Esophagus (tissue), 2 donors: Measurements from ENCODE around the gene CHURC1. TPM values are rescaled to one million over a fixed set of nuclear protein-coding genes. Genes with fewer than 3 reads are reported as not detected.

Source experiments
- H3K27ac ChIP-seq, 2 donors: one replicate each; pipeline ENCODE4 v1.5.1; 2013; ENCODE audit warnings: low read depth in 2 of 2, mild to moderate bottlenecking in 2 of 2, inconsistent platforms in 1 of 2, low read length in 1 of 2, moderate library complexity in 1 of 2
- H3K27me3 ChIP-seq, 2 donors: one replicate each; pipeline ENCODE4 v1.6.1; 2013; ENCODE audit warnings: low read length in 2 of 2, control low read depth in 1 of 2, mild to moderate bottlenecking in 1 of 2; ENCODE audit not compliant: insufficient read depth in 2 of 2, control insufficient read depth in 1 of 2
- H3K36me3 ChIP-seq, 2 donors: one replicate each; pipeline ENCODE4 v1.6.1; 2013; ENCODE audit warnings: low read length in 1 of 2; ENCODE audit not compliant: control insufficient read depth in 2 of 2, insufficient read depth in 2 of 2
- H3K4me1 ChIP-seq, 2 donors: one replicate each; pipeline ENCODE4 v1.6.1; 2013; ENCODE audit warnings: low read length in 1 of 2; ENCODE audit not compliant: control insufficient read depth in 2 of 2, insufficient read depth in 2 of 2
- H3K4me3 ChIP-seq, 2 donors: one replicate each; pipeline ENCODE4 v1.5.1; 2013; ENCODE audit warnings: low read length in 2 of 2, mild to moderate bottlenecking in 2 of 2, low read depth in 1 of 2, moderate library complexity in 1 of 2
- H3K9me3 ChIP-seq, 2 donors: one replicate each; pipeline ENCODE4 v1.6.1; 2013; ENCODE audit warnings: mild to moderate bottlenecking in 2 of 2, low read depth in 1 of 2, low read length in 1 of 2, moderate library complexity in 1 of 2; ENCODE audit not compliant: control insufficient read depth in 2 of 2, insufficient read depth in 1 of 2
- WGBS, 2 donors: extraction: QIAGEN DNeasy Blood & Tissue Kit; methylation state at CpG; one replicate each; pipeline ENCODE4 v1.1.7; 2013; 5-methylcytosine and 5-hydroxymethylcytosine counted together
- polyA plus RNA-seq, 2 donors: library from polyadenylated mRNA; stranded (reverse); fragments of 200-250 nt; gene quantifications; one replicate each; pipeline ENCODE4 v1.2.3, GENCODE V29; 2013
- donor health status: healthy with polysubstance abuse.
- donor health status: Bipolar disorder and iron deficiency.

CHURC1 gene
- polyA plus RNA-seq, 2 donors = 30.3 to 31.7 TPM

GRCh38 chr14:64875350-64875749 lies 38.9 kb upstream of the CHURC1 start:
- Histone ChIP-seq H3K4me1 (peaks cover 0 to 10% of the 10 kb centered on the region in 2 donors), H3K27ac (no peak overlapping the region), H3K4me3 (no peak overlapping the region), H3K36me3 (no peaks in the 10 kb centered on the region), H3K27me3 (peaks cover 0 to 12% of the 10 kb centered on the region in 2 donors), H3K9me3 (peaks cover 0 to 4% of the 10 kb centered on the region in 2 donors)
- WGBS, 2 donors = 66 to 68% methylated on average over 4 of the region's 4 CpGs

- peaks cover 0 to 17% of the 10 kb centered on the region in 2 donors for H3K27me3 ChIP-seq
- WGBS, 2 donors = 92% methylated on average over 4 of the region's 4 CpGs
- H3K4me1 ChIP-seq = peaks cover 0 to 12% of the 10 kb centered on the region in 2 donors
- no peaks in the 10 kb centered on the region for H3K9me3 ChIP-seq
- no peaks in the 10 kb centered on the region for H3K36me3 ChIP-seq
- no peak overlapping the region for H3K4me3 ChIP-seq
- H3K27ac ChIP-seq = no peak overlapping the region
Measured at GRCh38 chr14:64877846-64878245, 36.4 kb upstream of the CHURC1 start.

DNA sequence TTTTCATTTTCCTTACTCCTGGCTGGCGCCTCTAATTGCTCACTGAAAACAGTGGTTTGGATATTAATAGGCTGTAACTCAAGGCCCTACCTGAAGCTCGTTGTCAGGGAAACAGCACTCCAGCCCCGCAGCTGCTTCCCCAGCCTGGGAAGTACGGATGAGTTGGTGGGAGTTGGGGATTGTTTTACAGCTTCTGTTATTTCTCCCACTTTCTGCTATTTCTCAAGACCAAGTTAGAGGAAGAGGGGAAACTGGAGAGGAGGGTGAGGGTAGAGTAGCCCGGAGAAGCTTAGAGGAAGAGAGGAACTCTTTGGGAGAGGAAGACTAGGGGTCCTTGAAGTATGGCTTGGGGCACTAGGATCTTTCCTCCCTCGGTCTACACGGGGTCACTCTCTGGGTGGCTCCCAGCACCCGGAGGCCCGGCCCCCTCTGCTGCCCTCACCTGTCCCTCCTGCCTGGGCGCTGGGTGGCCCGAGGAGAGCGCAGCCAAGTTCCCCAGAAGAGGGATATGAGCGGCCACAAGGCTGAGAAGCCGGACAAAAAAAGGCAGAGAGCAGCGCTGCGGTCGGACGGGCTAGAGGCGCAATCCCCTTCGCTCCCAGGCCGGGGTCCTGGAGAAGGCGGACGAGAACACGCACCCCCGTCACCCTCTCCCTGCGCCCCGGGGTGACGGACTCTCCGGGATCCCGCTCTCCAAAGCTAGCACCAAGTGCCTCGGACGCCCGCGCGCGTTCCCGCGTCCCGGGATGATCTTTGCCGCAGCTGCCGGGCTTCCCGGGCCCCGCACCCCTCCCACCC lies 35.2 kb upstream of the CHURC1 start:
- 9 to 13% methylated on average over 30 to 43 of the region's 43 CpGs for WGBS, 2 donors
- Histone ChIP-seq H3K4me3 (peak overlapping the region; percentile 47 to 60), H3K4me1 (peaks cover 0 to 12% of the 10 kb centered on the region in 2 donors), H3K27ac (no peak overlapping the region), H3K36me3 (no peaks in the 10 kb centered on the region), H3K27me3 (peaks cover 0 to 17% of the 10 kb centered on the region in 2 donors), H3K9me3 (no peaks in the 10 kb centered on the region)

DNA sequence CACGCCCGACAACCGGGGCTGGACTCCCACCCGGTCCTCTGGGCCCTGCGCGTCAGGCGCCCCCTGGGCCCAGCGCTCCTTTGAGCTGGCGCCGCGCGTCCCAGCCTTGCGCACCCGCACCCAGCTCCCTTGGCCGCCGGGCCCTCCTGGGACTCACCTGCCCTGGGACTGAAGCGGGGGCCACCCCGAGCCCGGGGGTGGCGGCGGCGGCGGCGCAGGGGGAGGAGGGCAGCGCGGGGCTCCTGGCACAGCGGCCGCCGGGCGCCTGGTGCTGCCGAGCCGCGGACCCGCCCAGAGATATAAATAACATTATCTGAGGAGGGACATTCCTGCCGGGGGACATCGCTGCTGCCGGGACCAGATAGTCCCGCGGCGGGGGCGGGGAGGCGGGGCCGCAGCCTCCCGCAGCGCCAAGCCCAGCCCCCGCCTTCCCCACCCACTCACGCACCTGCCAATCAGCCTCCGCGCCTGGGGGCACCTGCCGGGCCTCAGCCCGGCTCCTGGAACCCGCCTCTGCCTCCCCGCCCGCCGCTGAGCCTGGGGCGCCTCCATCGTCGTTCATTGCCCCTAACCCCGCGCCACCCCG lies 34.5 kb upstream of the CHURC1 start, which contains the start of gene SPTB:
SPTB (minus strand) TSS at position 273 of the 586 bp plus-strand sequence. CDS start 56,813 bp downstream, outside the sequence.
- 1% methylated on average over 33 to 61 of the region's 61 CpGs for WGBS, 2 donors
- H3K9me3 ChIP-seq = no peaks in the 10 kb centered on the region
- no peak within 1 kb of the TSS for H3K27ac ChIP-seq
- H3K36me3 ChIP-seq = no peaks in the 10 kb centered on the region
- H3K4me3 ChIP-seq = peak within 1 kb of the TSS; percentile 47 to 60
- peaks cover 0 to 12% of the 10 kb centered on the region in 2 donors for H3K4me1 ChIP-seq
- H3K27me3 ChIP-seq = peaks cover 0 to 17% of the 10 kb centered on the region in 2 donors

DNA sequence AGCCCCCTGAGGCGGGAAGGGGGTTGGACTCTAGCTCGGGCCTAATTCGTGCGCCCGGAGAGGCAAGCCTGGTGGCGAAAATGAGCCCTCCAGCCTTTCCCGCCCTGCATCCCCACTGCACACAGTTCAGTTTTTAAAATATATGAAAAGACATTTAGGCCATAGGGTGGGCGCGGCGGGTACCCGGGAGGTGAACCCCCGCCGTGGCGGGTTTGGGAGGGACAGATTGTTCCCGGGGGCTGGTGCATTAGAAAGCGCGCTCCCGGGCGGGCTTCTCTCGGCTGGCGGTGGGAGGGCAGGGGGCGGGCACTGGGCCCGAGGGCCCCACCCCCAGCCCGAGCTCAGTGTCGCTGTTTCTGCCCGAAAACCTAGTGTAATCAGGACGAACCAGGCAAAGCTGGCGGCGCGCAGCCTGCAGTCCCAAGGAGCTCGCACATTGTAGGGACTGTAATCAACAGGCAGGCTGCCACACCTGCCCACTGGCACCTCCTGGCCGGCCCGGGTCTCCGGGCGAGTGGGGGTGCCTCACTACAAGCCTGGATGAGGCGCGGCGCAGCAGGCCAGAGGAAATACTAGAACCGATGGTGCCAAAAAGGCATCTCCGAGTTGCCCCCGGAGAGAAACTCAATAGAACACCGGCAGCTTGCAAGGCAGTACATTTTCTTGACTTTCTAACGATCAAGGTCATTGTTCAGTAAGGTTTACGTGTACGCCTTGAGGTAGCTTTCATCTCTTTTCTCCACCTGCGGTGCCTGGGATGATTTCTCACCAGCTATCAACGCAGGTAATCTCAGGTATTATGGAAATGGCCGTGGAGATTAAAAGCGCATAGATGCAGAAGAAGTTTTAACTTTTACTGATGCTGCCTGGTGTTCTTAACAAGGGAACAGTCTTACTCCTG lies 33.8 kb upstream of the CHURC1 start:
- no peaks in the 10 kb centered on the region for H3K9me3 ChIP-seq
- 2 to 3% methylated on average over 49 of the region's 49 CpGs for WGBS, 2 donors
- peaks cover 0 to 12% of the 10 kb centered on the region in 2 donors for H3K4me1 ChIP-seq
- H3K36me3 ChIP-seq = no peaks in the 10 kb centered on the region
- H3K27ac ChIP-seq = no peak overlapping the region
- peaks cover 0 to 17% of the 10 kb centered on the region in 2 donors for H3K27me3 ChIP-seq
- H3K4me3 ChIP-seq = peak overlapping the region; percentile 47 to 60

GRCh38 chr14:64885559-64885958 lies 28.7 kb upstream of the CHURC1 start:
- peaks cover 0 to under 1% of the 10 kb centered on the region in 2 donors for H3K4me1 ChIP-seq
- H3K4me3 ChIP-seq = no peak overlapping the region
- H3K27me3 ChIP-seq = peaks cover 0 to 9% of the 10 kb centered on the region in 2 donors
- H3K9me3 ChIP-seq = no peaks in the 10 kb centered on the region
- H3K36me3 ChIP-seq = no peaks in the 10 kb centered on the region
- WGBS, 2 donors = 96 to 97% methylated on average over 2 of the region's 2 CpGs
- no peak overlapping the region for H3K27ac ChIP-seq

GRCh38 chr14:64889352-64889751 lies 24.9 kb upstream of the CHURC1 start:
- no peaks in the 10 kb centered on the region for H3K4me1 ChIP-seq
- 89 to 92% methylated on average over 6 of the region's 6 CpGs for WGBS, 2 donors
- no peaks in the 10 kb centered on the region for H3K36me3 ChIP-seq
- no peaks in the 10 kb centered on the region for H3K9me3 ChIP-seq
- H3K27ac ChIP-seq = no peak overlapping the region
- peaks cover 0 to 6% of the 10 kb centered on the region in 2 donors for H3K27me3 ChIP-seq
- no peak overlapping the region for H3K4me3 ChIP-seq

DNA sequence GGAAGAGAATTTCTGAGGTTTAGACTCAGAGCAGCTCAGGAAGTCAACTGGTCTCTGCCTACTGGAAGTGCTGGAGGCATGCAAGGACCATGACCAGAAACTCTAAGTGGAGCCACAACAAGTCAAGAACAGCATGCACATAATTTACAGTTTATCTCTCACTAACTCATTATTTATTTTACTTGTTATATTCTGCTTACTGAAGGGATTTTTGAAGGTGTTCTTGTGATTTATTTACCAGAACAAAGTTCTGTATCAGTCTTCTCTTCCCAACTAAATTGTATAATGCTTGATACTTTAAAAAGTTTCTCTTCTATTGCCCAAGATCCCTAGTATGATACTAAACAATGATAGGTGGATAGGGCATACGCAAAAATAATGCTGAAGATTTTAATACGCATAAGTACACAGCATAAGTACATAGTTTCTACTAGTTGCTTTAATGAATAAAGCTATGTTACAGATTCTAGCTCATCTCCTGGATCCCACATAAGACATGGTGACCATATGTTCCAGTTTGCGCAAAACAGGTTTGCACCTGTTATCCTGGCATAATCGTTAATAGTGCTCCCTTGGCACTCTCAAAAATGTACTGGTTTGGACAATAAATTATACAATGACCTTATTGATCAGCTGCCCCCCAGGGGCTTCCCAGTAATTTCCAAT lies 22.9 kb upstream of the CHURC1 start:
- Histone ChIP-seq H3K9me3 (no peaks in the 10 kb centered on the region), H3K4me3 (no peak overlapping the region), H3K27ac (no peak overlapping the region), H3K27me3 (peaks cover 0 to 6% of the 10 kb centered on the region in 2 donors), H3K36me3 (no peaks in the 10 kb centered on the region), H3K4me1 (no peaks in the 10 kb centered on the region)
- WGBS, 2 donors = 84 to 85% methylated on average over 4 of the region's 4 CpGs
